Gastroesophageal sphincter (tissue), 4 donors: ENCODE results near the gene TGFBR3. TPM values are rescaled to one million over a fixed set of nuclear protein-coding genes. Genes with fewer than 3 reads are reported as not detected.

Experiments
- ATAC-seq: fragments of 150-250 bp; one replicate; pipeline ENCODE4 v1.9.1; 2016; ENCODE audit warnings: mild to moderate bottlenecking, moderate library complexity
- H3K27ac ChIP-seq, 4 donors: fragments of 200-600 bp; sonication (generic) in 3 of 4; 1 replicate in 3 of 4; 2 replicates in 1 of 4; pipeline ENCODE4 v1.5.1; 2016 to 2019
- H3K27me3 ChIP-seq: fragments of 200-600 bp; sonication (generic); one replicate; pipeline ENCODE4 v1.5.1; 2019
- H3K36me3 ChIP-seq, 2 donors: fragments of 200-600 bp; sonication (generic); one replicate each; pipeline ENCODE4 v1.5.1; 2019; ENCODE audit warnings: control low read depth in 1 of 2
- H3K4me1 ChIP-seq, 3 donors: fragments of 200-600 bp; sonication (generic); 1 replicate in 2 of 3; 2 replicates in 1 of 3; pipeline ENCODE4 v1.5.1; 2016 to 2019; ENCODE audit warnings: control low read depth in 2 of 3
- H3K4me3 ChIP-seq, 2 donors: fragments of 200-600 bp; sonication (generic); one replicate each; pipeline ENCODE4 v1.5.1; 2019; ENCODE audit warnings: mild to moderate bottlenecking in 1 of 2, moderate library complexity in 1 of 2
- H3K9me3 ChIP-seq, 3 donors: fragments of 200-600 bp; sonication (generic); one replicate each; pipeline ENCODE4 v1.5.1; 2017 to 2019; ENCODE audit warnings: control low read depth in 2 of 3
- EP300 ChIP-seq: sonication (generic); formaldehyde crosslinking; IDR thresholded peaks from one replicate; pipeline ENCODE4 v1.6.1; 2017; ENCODE audit warnings: antibody characterized with exemption, mild to moderate bottlenecking
- POLR2A ChIP-seq, 2 donors: fragments of 450-650 bp; IDR thresholded peaks; one replicate each; pipeline ENCODE4 v1.6.1; 2017; ENCODE audit warnings: antibody characterized with exemption in 2 of 2, mild to moderate bottlenecking in 2 of 2, moderate library complexity in 1 of 2
- POLR2AphosphoS5 ChIP-seq: sonication (generic); formaldehyde crosslinking; IDR thresholded peaks from one replicate; pipeline ENCODE4 v1.6.1; 2017; ENCODE audit warnings: antibody characterized with exemption
- WGBS, 2 donors: methylation state at CpG; one replicate each; pipeline ENCODE4 v1.1.5; 2018; ENCODE audit warnings: low coverage in 1 of 2; 5-methylcytosine and 5-hydroxymethylcytosine counted together
- total RNA-seq, 4 donors: library from RNA; depleted of rRNA; stranded (reverse); fragments of >200 nt; gene quantifications; one replicate each; pipeline ENCODE4 v1.1.0, GENCODE V29; 2016
- TF ChIP-seq, protein P1 (sequence below), 4 experiments: fragments of 200-600 bp in 2 of 4; fragments of 450-650 bp in 2 of 4; sonication (generic) in 1 of 4; IDR thresholded peaks; one replicate each; pipeline ENCODE4 v1.5.1; 2017 to 2019; ENCODE audit warnings: antibody characterized with exemption in 4 of 4, mild to moderate bottlenecking in 2 of 4, moderate library complexity in 2 of 4

The TGFBR3 gene
- total RNA-seq, 4 donors from 2014 or later: 176 to 315 (median 248) TPM

DNA sequence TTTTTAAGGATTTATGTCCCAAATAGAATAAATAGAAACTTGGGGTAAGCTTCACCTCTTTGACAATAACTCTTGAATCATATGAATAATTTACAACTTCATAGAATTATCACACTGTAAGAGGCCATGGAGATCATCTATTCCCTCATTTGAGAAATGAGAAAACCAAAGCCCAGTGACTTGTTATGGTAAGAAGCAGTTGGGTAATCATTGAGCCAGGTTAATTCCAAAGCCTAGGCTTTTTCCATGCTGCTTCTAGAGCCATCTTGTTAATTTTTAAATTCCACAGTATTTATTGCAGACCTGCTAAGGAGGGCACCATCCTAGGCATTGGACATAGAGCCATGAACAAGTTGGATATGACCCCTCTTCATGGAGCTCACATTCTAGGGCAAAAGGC is 224.8 kb downstream of the TGFBR3 start:
- H3K4me1 ChIP-seq: no peaks in the 10 kb centered on the region
- H3K4me3 ChIP-seq: no peak overlapping the region
- H3K36me3 ChIP-seq: no peaks in the 10 kb centered on the region
- no peak overlapping the region for H3K27ac ChIP-seq
- H3K27me3 ChIP-seq: no peaks in the 10 kb centered on the region
- peaks cover 0 to 23% (median 0%) of the 10 kb centered on the region in 3 donors for H3K9me3 ChIP-seq
- TF ChIP-seq POLR2AphosphoS5 (no peak), EP300 (no peak), POLR2A (IDR thresholded peaks at IDR 0.05) (no peak)
- TF ChIP-seq, protein P1, sequence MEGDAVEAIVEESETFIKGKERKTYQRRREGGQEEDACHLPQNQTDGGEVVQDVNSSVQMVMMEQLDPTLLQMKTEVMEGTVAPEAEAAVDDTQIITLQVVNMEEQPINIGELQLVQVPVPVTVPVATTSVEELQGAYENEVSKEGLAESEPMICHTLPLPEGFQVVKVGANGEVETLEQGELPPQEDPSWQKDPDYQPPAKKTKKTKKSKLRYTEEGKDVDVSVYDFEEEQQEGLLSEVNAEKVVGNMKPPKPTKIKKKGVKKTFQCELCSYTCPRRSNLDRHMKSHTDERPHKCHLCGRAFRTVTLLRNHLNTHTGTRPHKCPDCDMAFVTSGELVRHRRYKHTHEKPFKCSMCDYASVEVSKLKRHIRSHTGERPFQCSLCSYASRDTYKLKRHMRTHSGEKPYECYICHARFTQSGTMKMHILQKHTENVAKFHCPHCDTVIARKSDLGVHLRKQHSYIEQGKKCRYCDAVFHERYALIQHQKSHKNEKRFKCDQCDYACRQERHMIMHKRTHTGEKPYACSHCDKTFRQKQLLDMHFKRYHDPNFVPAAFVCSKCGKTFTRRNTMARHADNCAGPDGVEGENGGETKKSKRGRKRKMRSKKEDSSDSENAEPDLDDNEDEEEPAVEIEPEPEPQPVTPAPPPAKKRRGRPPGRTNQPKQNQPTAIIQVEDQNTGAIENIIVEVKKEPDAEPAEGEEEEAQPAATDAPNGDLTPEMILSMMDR (IDR thresholded peaks at IDR 0.05): no peak
- no peak for ATAC-seq

DNA sequence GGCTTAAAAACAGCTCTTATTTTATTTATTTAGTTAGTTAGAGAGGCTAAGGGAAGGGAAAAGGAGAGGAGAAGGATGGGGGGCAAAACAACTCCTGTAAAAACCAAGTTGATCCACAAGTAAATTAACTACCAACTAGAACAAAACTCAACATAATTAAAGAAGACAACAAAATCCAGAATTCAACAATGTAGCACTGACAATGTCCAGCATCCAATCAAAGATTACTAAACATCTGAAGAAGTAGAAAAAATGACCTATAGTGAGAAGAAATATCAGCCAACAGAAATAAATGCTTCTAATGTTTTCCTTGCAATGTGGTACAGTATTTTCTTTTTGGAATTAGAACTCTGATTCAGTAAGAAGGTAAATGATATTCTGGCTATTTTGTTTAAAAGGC is 225.2 kb downstream of the TGFBR3 start:
- Histone ChIP-seq H3K27me3 (no peaks in the 10 kb centered on the region), H3K9me3 (peaks cover 0 to 23% (median 0%) of the 10 kb centered on the region in 3 donors), H3K4me1 (no peaks in the 10 kb centered on the region), H3K27ac (no peak overlapping the region), H3K36me3 (no peaks in the 10 kb centered on the region), H3K4me3 (no peak overlapping the region)
- TF ChIP-seq POLR2A (IDR thresholded peaks at IDR 0.05) (no peak), EP300 (no peak), POLR2AphosphoS5 (no peak)
- TF ChIP-seq, protein P1 (IDR thresholded peaks at IDR 0.05): no peak
- ATAC-seq: no peak

DNA sequence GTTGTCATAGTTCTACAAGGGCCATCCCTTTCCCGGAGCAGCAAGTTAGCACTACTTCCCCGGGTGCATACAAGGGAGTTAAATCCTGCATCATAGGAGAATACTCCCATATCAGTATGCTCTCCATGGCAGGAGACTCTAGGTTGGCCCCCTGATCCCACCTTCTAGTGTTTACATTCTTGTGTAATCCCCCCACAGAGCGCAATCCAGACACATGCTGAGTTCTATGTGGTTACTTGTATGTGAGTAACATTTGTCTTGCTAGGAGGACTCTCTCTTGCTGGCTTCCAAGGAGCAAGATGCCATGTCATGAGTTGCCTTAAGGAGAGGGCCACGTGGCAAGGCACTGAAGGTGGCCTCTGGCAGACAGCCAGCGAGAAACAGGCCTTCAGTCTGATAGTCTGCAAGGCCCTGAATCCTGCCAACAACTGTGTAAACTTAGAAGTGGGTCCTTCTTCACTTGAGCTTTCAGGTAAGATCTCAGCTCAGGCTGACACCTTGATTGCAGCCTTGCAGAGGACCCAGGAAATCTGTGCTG is 230.0 kb downstream of the TGFBR3 start:
- Histone ChIP-seq H3K27ac (no peak overlapping the region), H3K4me3 (no peak overlapping the region), H3K9me3 (peaks cover 0 to 13% (median 0%) of the 10 kb centered on the region in 3 donors), H3K36me3 (no peaks in the 10 kb centered on the region), H3K4me1 (peaks cover 0 to 14% (median 13%) of the 10 kb centered on the region in 3 donors), H3K27me3 (no peaks in the 10 kb centered on the region)
- TF ChIP-seq POLR2AphosphoS5 (no peak), EP300 (no peak), POLR2A (IDR thresholded peaks at IDR 0.05) (no peak)
- TF ChIP-seq, protein P1 (IDR thresholded peaks at IDR 0.05): no peak
- WGBS, 2 donors: 60 to 93% methylated on average over 1 to 3 of the region's 5 CpGs
- no peak for ATAC-seq

DNA sequence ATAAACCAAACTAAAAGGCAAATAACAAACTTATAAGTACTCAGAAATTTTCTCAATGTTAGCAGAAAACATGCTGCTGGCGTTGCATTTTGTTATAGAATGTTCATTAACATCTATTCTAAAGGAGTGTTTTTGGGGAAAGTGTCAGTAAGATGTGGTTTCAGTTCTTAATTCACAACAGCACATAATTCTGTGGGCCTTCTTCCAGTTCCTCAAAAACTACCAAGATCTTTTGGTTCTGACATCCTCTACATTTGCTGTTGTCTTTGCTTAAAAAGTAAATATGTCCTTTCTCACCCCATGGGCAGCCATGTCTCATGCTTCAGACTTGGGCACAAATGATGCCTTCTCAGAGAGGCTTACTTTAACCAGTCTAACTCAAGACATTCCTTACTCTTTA is 232.8 kb downstream of the TGFBR3 start:
- Histone ChIP-seq H3K4me1 (peaks cover 0 to 26% (median 13%) of the 10 kb centered on the region in 3 donors), H3K36me3 (no peaks in the 10 kb centered on the region), H3K27me3 (no peaks in the 10 kb centered on the region), H3K27ac (no peak overlapping the region), H3K9me3 (no peaks in the 10 kb centered on the region), H3K4me3 (no peak overlapping the region)
- no peak for TF ChIP-seq POLR2A (IDR thresholded peaks at IDR 0.05)
- TF ChIP-seq POLR2AphosphoS5: no peak
- TF ChIP-seq EP300: no peak
- TF ChIP-seq, protein P1 (IDR thresholded peaks at IDR 0.05): no peak
- ATAC-seq: no peak
- 95 to 100% methylated on average over 1 of the region's 1 CpG for WGBS, 2 donors

DNA sequence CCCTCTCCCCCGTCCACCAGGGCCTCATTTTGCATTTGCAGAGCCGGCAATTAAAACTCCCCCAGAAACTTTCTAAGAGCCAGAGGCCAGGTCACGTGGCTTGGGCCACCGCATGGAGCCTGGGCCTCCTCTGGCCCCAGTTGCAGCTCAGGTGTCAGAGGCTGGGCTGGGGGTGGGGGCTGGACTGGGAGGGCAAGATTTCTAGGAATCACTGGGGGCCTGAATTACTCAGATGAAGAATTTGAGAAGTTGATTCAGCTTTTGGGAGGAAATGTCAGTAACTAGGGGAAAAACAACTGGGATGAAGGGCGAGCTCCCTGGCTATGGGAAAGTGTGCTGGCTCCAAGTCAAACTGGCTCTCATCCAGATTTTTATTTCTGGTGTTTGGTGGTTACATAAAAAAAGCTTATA is 234.3 kb downstream of the TGFBR3 start:
- peak; percentile 65 for TF ChIP-seq POLR2AphosphoS5
- no peak for TF ChIP-seq EP300
- H3K36me3 ChIP-seq: no peaks in the 10 kb centered on the region
- peak; percentile 53 for ATAC-seq
- H3K9me3 ChIP-seq: no peaks in the 10 kb centered on the region
- peak overlapping the region; percentile 16 to 81 (median 75) for H3K27ac ChIP-seq
- no peaks in the 10 kb centered on the region for H3K27me3 ChIP-seq
- H3K4me3 ChIP-seq: no peak overlapping the region
- peaks cover 0 to 26% (median 13%) of the 10 kb centered on the region in 3 donors for H3K4me1 ChIP-seq
- WGBS, 2 donors: 0 to 25% methylated on average over 1 to 5 of the region's 5 CpGs
